A549 treated with AZD2906 at 1 μM for 4 hours (cell line): ENCODE data around the gene NOA1. TPM values are rescaled to one million over a fixed set of nuclear protein-coding genes. Genes with fewer than 3 reads are reported as not detected.

Experiments used
- total RNA-seq: library from RNA; stranded (reverse); fragments of 200-300 nt; extraction: Qiagen RNA extraction; gene quantifications from 5 replicates; pipeline ENCODE4 v1.2.3, GENCODE V29; 2022

The NOA1 gene
- total RNA-seq: 14.9 to 16.0 TPM (median 15.6 TPM) in 5 replicates

DNA sequence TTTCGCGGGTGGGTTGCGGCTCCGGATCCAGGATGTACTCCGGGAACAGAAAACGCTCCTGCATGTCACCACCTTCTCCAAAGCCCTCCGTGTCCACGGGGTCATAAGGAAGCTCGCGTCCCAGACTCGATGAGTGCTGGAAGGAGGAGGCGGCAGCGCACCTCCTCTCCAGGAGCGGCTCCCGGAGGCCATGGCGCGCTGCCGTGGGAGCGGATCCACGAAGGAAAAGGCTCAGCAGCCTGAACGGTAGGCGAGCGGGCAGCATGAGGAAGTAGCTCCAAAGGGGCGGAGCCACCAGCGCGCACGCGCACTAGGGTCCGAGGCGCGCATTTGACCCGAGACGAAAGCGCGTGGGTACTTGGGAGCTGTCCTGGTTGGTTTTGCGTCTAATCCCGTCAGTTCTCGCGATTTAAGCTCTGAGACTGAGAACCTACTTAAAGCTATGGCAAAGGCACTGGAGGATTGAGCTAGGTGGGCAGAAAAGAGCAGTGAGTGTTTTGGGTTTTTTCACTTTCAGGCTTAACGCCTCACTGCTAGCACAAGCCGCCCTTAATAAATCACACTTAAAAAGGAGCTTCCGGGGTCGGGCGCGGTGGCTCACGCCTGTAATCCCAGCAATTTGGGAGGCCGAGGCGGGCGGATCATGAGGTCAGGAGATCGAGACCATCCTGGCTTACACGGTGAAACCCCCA, at the start of gene NOA1:
Gene NOA1, minus strand, starts transcription at position 286 of the 692 bp plus-strand sequence. Its CDS starts 21 bp downstream, at position 265.

DNA sequence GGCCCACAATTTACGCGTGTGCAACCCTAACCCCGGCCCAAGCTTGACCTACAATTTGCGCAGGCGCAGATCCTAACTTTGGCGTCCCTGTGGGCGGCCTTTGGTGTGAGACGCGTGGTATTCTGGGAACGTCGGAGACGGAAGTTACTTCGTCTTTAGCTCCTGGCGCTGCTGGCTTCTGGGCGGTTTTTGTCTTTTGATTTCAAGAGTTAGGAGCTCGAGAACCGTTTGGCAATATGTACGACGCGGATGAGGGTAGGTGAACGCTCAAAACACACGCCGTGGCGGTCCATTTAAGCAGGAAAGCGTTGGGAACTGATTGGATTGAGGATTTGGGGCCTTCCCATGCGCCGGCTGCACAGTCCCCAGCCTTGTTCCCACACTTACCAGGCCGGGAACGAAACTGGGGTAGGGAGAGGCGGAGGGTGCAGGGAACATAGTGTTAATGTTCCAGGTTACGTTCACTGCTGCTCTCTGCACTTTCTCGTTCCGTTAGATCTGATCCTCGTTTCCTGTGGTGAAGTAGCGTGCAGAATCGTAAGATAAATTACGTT, 1.4 kb upstream of the NOA1 start, which contains the start of gene POLR2B:
Gene POLR2B, plus strand, starts transcription at position 147 of the 554 bp plus-strand sequence. Its CDS starts 90 bp downstream, at position 237.

Other genes starting within 250 kb of the NOA1 start
- gene SPINK2, start 155.9 kb downstream of the NOA1 start, total RNA-seq: 0.19 to 0.31 TPM in 2 of 5 replicates, not detected in the others
- gene REST, start 69.7 kb downstream of the NOA1 start, total RNA-seq: 7.3 to 10.1 TPM (median 8.1 TPM) in 5 replicates
- 57.7 to 74.5 TPM (median 61.7 TPM) in 5 replicates for gene POLR2B, start 1.3 kb upstream of the NOA1 start, total RNA-seq
- gene IGFBP7, start 132.8 kb upstream of the NOA1 start, total RNA-seq: 217 to 341 TPM (median 261 TPM) in 5 replicates